ACC112 (cell line): ENCODE data around the gene RPRD2.
"Not testable (repeated sequence)": the region's sequence is repeated elsewhere in the genome, so short reads cannot be mapped to it uniquely, and the experiment has no call there.

Experiments
- H2AFZ ChIP-seq: fragments of 200-600 bp; sonication (generic); one replicate; pipeline ENCODE4 v1.6.0; 2017; ENCODE audit warnings: antibody characterized with exemption, low read length; ENCODE audit not compliant: unreplicated experiment
- H3K27ac ChIP-seq: fragments of 200-600 bp; sonication (generic); 2 replicates; pipeline ENCODE4 v1.5.1; 2014; ENCODE audit warnings: low read depth, mild to moderate bottlenecking, antibody characterized with exemption, low read length, moderate library complexity
- H3K27me3 ChIP-seq: fragments of 200-600 bp; sonication (generic); 2 replicates; pipeline ENCODE4 v1.6.1; 2014; ENCODE audit warnings: mild to moderate bottlenecking, antibody characterized with exemption, low read length, moderate library complexity, mixed read lengths; ENCODE audit not compliant: insufficient read depth
- H3K36me3 ChIP-seq: fragments of 200-600 bp; sonication (generic); 2 replicates; pipeline ENCODE4 v1.6.1; 2016; ENCODE audit warnings: mild to moderate bottlenecking, antibody characterized with exemption, low read length, moderate library complexity, mixed read lengths; ENCODE audit not compliant: insufficient read depth
- H3K4me1 ChIP-seq: fragments of 200-600 bp; sonication (generic); one replicate; pipeline ENCODE4 v1.6.1; 2016; ENCODE audit warnings: low read length, mixed read lengths; ENCODE audit not compliant: insufficient read depth, unreplicated experiment, control insufficient read depth
- H3K4me3 ChIP-seq: fragments of 200-600 bp; sonication (generic); 2 replicates; pipeline ENCODE4 v1.5.1; 2014; ENCODE audit warnings: mild to moderate bottlenecking, low read depth, low read length
- H3K79me2 ChIP-seq: fragments of 200-600 bp; sonication (generic); one replicate; pipeline ENCODE4 v1.6.0; 2016; ENCODE audit warnings: low read length; ENCODE audit not compliant: control insufficient read depth, unreplicated experiment, insufficient read depth

The RPRD2 gene

GRCh38 chr1:150389650-150390049 lies 25.7 kb downstream of the RPRD2 start:
- Histone ChIP-seq H3K79me2 (peaks cover 33% of the 10 kb centered on the region), H2AFZ (no peak overlapping the region), H3K27ac (no peak overlapping the region), H3K36me3 (no peaks in the 10 kb centered on the region), H3K27me3 (no peaks in the 10 kb centered on the region), H3K4me3 (no peak overlapping the region), H3K4me1 (no peaks in the 10 kb centered on the region)

GRCh38 chr1:150392627-150393026 lies 28.7 kb downstream of the RPRD2 start:
- H3K27ac ChIP-seq: no peak overlapping the region
- H3K36me3 ChIP-seq: no peaks in the 10 kb centered on the region
- peaks cover 34% of the 10 kb centered on the region for H3K79me2 ChIP-seq
- no peaks in the 10 kb centered on the region for H3K4me1 ChIP-seq
- no peak overlapping the region for H3K4me3 ChIP-seq
- H2AFZ ChIP-seq: no peak overlapping the region
- no peaks in the 10 kb centered on the region for H3K27me3 ChIP-seq

GRCh38 chr1:150395115-150395514 lies 31.2 kb downstream of the RPRD2 start:
- not testable (repeated sequence) for H3K27me3 ChIP-seq, H3K4me1 ChIP-seq

GRCh38 chr1:150397392-150398032 lies 33.6 kb downstream of the RPRD2 start:
- peaks cover 35% of the 10 kb centered on the region for H3K79me2 ChIP-seq
- no peaks in the 10 kb centered on the region for H3K36me3 ChIP-seq
- no peaks in the 10 kb centered on the region for H3K27me3 ChIP-seq
- H2AFZ ChIP-seq: no peak overlapping the region
- no peak overlapping the region for H3K27ac ChIP-seq
- H3K4me3 ChIP-seq: no peak overlapping the region
- no peaks in the 10 kb centered on the region for H3K4me1 ChIP-seq

More at GRCh38 chr1:150395115-150395514, 31.2 kb downstream of the RPRD2 start:
- H3K4me3 ChIP-seq, H3K36me3 ChIP-seq, H2AFZ ChIP-seq, H3K27ac ChIP-seq: not testable (repeated sequence)
- H3K79me2 ChIP-seq: peaks cover 24% of the 10 kb centered on the region

GRCh38 chr1:150404465-150404864 lies 40.5 kb downstream of the RPRD2 start:
- H2AFZ ChIP-seq: no peak overlapping the region
- H3K36me3 ChIP-seq: no peaks in the 10 kb centered on the region
- no peak overlapping the region for H3K27ac ChIP-seq
- H3K27me3 ChIP-seq: no peaks in the 10 kb centered on the region
- H3K4me3 ChIP-seq: no peak overlapping the region
- peaks cover 12% of the 10 kb centered on the region for H3K4me1 ChIP-seq
- peaks cover 59% of the 10 kb centered on the region for H3K79me2 ChIP-seq

GRCh38 chr1:150405660-150406059 lies 41.7 kb downstream of the RPRD2 start:
- no peaks in the 10 kb centered on the region for H3K36me3 ChIP-seq
- 0 out of 2 replicates have a peak overlapping the region, but pooled peaks have one; percentile 0 for H3K4me3 ChIP-seq
- no peak overlapping the region for H2AFZ ChIP-seq
- H3K27me3 ChIP-seq: no peaks in the 10 kb centered on the region
- H3K79me2 ChIP-seq: peaks cover 63% of the 10 kb centered on the region
- no peak overlapping the region for H3K27ac ChIP-seq
- peaks cover 22% of the 10 kb centered on the region for H3K4me1 ChIP-seq

GRCh38 chr1:150406483-150406882 lies 42.5 kb downstream of the RPRD2 start:
- Histone ChIP-seq H3K4me3 (no peak overlapping the region), H3K4me1 (peaks cover 23% of the 10 kb centered on the region), H3K79me2 (peaks cover 61% of the 10 kb centered on the region), H3K36me3 (no peaks in the 10 kb centered on the region), H2AFZ (no peak overlapping the region), H3K27ac (no peak overlapping the region), H3K27me3 (no peaks in the 10 kb centered on the region)

GRCh38 chr1:150407330-150407729 lies 43.4 kb downstream of the RPRD2 start:
- no peaks in the 10 kb centered on the region for H3K36me3 ChIP-seq
- peaks cover 62% of the 10 kb centered on the region for H3K79me2 ChIP-seq
- no peak overlapping the region for H3K27ac ChIP-seq
- no peaks in the 10 kb centered on the region for H3K27me3 ChIP-seq
- no peak overlapping the region for H2AFZ ChIP-seq
- H3K4me1 ChIP-seq: peaks cover 23% of the 10 kb centered on the region
- no peak overlapping the region for H3K4me3 ChIP-seq

GRCh38 chr1:150408800-150409199 lies 44.9 kb downstream of the RPRD2 start:
- Histone ChIP-seq H2AFZ (no peak overlapping the region), H3K79me2 (peaks cover 57% of the 10 kb centered on the region), H3K36me3 (no peaks in the 10 kb centered on the region), H3K4me1 (peaks cover 23% of the 10 kb centered on the region), H3K27me3 (no peaks in the 10 kb centered on the region), H3K27ac (no peak overlapping the region), H3K4me3 (no peak overlapping the region)

- Histone ChIP-seq H3K27ac (no peak overlapping the region), H3K79me2 (peaks cover 52% of the 10 kb centered on the region), H3K4me3 (no peak overlapping the region), H3K27me3 (no peaks in the 10 kb centered on the region), H3K36me3 (no peaks in the 10 kb centered on the region), H2AFZ (no peak overlapping the region), H3K4me1 (peaks cover 23% of the 10 kb centered on the region)
Measured at GRCh38 chr1:150409504-150410362, 45.8 kb downstream of the RPRD2 start.
